A375 (cell line): ENCODE measurements around the gene SETD2. TPM values are rescaled to one million over a fixed set of nuclear protein-coding genes. Genes with fewer than 3 reads are reported as not detected.

Source experiments
- small RNA-seq: library from RNA; depleted of rRNA; stranded (forward); fragments of <200 nt; gene quantifications from one replicate; pipeline ENCODE3, GENCODE V24; 2014
- total RNA-seq: library from RNA; depleted of rRNA; stranded (reverse); fragments of >200 nt; shearing (Covaris generic); gene quantifications from 2 replicates; pipeline ENCODE4 v1.2.3, GENCODE V29; 2014; rRNA removed

SETD2 gene
- 21.4 and 26.0 TPM in 2 replicates for total RNA-seq

DNA sequence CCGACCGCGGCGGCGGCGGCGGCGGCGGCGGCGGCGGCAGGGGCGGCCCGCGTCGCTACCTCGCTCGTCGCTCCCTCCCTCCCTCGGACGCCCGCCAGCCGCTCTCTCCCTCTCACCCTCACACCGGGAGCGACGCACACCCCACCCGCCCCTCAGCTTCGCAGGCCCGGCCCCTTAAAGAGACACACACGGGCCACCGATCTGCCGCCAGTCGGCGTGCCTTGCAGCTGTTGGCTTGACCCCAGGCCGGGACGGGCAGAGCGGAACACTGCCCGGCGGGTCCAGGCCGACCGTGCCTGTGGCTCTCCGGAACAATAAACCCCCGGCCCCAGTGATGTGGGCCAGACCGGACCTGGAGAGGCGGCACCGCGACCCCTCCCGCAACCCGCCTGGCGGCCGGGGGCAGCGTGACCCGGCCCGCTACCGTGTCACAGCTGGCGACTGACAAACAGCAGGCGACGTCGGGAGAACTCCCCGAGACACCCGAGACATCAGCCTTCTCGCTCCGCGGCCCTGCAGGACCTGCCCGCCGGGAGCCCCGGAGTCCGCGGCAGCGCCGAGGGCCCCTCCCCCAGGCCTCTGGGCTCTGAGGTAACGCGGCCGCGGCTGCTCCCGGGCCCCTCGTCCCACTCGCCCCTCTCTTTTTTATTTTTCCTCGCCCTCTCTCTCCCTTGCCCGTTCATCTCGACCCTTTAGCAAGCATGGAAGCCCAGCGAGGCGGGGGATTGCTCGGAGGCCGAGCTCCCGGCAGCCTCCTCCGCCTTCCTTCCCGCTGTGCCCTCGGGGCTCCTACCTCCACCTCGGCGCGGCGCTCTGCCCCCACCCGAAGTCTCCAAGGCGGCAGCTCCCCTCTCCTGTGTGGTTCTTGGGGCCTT, at the start of gene SETD2:
SETD2 (minus strand) TSS at position 107 of the 875 bp plus-strand sequence. CDS start 189 bp downstream, outside the sequence.

GRCh38 chr3:46978985-46979944, 184.6 kb downstream of the SETD2 start, which contains the start of gene NBEAL2:
Gene NBEAL2, plus strand, starts transcription at chr3:46979666. Its CDS starts 196 bp downstream, at chr3:46979862.

GRCh38 chr3:46976326-46977190, 187.4 kb downstream of the SETD2 start, which contains the start of gene CCDC12:
Gene CCDC12, minus strand, starts transcription at chr3:46976745. Its CDS starts 13 bp downstream, at chr3:46976732.

Small RNA genes within 50 kb of the gene (small RNA-seq; reads per million reads assigned to genes)
- gene MRPL57P3 = not detected

Other genes starting within 250 kb of the SETD2 start
- gene CCDC12, start 187.4 kb downstream of the SETD2 start, total RNA-seq = 52.2 and 64.9 TPM in 2 replicates
- 16.4 and 16.6 TPM in 2 replicates for gene NBEAL2, start 184.4 kb downstream of the SETD2 start, total RNA-seq
- gene KIF9, start 118.7 kb upstream of the SETD2 start, total RNA-seq = 22.7 and 28.0 TPM in 2 replicates
- gene KLHL18, start 118.8 kb upstream of the SETD2 start, total RNA-seq = 16.4 and 34.8 TPM in 2 replicates
- gene PTPN23, start 216.9 kb upstream of the SETD2 start, total RNA-seq = 30.4 and 38.9 TPM in 2 replicates